HUES6 (cell line): ENCODE data around the gene NT5DC2.

Experiments
- H3K27ac ChIP-seq: 2 replicates; pipeline ENCODE4 v1.7.0; 2013; ENCODE audit warnings: low read depth, mild to moderate bottlenecking, low read length, inconsistent platforms
- H3K27me3 ChIP-seq: 2 replicates; pipeline ENCODE4 v1.6.1; 2013; ENCODE audit warnings: low read length; ENCODE audit not compliant: control insufficient read depth, insufficient read depth
- H3K36me3 ChIP-seq: 2 replicates; pipeline ENCODE4 v1.6.1; 2013; ENCODE audit warnings: low read length; ENCODE audit not compliant: control insufficient read depth, insufficient read depth
- H3K4me1 ChIP-seq: 2 replicates; pipeline ENCODE4 v1.6.1; 2013; ENCODE audit warnings: low read length; ENCODE audit not compliant: control insufficient read depth, insufficient read depth
- H3K4me3 ChIP-seq: 2 replicates; pipeline ENCODE4 v1.5.1; 2013; ENCODE audit warnings: low read depth, low read length
- H3K9ac ChIP-seq: one replicate; pipeline ENCODE4 v1.6.1; 2013; ENCODE audit warnings: mild to moderate bottlenecking, low read length
- H3K9me3 ChIP-seq: 2 replicates; pipeline ENCODE4 v1.6.1; 2013; ENCODE audit warnings: low read depth, low read length; ENCODE audit not compliant: control insufficient read depth, insufficient read depth

NT5DC2 gene

DNA sequence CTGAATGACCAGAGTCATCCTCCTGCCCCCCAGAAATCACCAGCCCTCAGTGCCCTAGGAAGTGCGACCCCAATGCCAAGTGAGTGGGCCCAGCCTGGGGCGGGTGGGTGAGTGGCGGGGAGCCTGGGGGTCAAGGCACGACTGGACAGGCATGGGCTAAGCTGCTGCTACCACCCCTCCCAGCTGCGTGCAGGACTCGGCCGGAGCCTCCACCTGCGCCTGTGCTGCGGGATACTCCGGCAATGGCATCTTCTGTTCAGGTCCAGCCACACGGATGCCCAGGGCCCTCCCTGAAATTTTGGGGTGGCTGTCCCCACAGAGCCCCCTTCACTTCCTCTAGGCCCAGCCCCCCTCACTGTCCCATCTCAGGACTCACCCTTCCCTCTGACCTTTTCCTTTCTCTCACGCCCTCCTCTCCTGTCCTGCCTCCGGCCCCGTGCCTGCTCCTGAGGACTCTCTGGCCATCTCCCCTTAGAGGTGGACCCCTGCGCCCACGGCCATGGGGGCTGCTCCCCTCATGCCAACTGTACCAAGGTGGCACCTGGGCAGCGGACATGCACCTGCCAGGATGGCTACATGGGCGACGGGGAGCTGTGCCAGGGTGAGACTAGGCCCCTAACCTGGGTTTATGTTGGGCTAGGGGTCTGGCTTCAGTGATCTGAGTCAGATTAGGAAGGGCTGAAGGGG lies 17.0 kb downstream of the NT5DC2 start:
- Histone ChIP-seq H3K4me1 (peaks cover 14% of the 10 kb centered on the region), H3K9ac (no peak overlapping the region), H3K27ac (no peak overlapping the region), H3K9me3 (no peaks in the 10 kb centered on the region), H3K27me3 (peaks cover 9% of the 10 kb centered on the region; the same call in 1 of the 2 replicates), H3K36me3 (no peaks in the 10 kb centered on the region), H3K4me3 (no peak overlapping the region)

DNA sequence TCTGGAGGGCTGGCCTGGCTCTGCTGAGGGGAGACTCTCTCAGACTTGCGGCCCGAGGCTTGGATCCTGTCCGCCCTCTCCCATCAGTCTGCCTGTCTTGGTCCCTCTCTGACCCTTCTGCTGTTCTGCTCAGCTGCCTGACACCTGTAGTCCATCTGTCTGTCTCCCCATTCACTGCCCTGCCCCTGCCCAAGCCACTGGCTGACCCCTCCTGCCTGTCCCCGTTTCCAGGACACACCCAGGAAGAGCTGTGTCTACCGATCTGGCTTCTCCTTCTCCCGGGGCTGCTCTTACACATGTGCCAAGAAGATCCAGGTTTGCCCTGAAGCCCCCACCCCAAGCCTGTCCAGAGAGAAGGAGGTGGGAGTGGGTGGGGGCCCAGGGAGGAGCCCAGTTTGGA lies 18.5 kb downstream of the NT5DC2 start:
- H3K4me3 ChIP-seq, result no peak overlapping the region
- no peaks in the 10 kb centered on the region for H3K36me3 ChIP-seq
- H3K9ac ChIP-seq, result no peak overlapping the region
- peaks cover 14% of the 10 kb centered on the region for H3K4me1 ChIP-seq
- no peak overlapping the region for H3K27ac ChIP-seq
- peaks cover 9% of the 10 kb centered on the region; the same call in 1 of the 2 replicates for H3K27me3 ChIP-seq
- no peaks in the 10 kb centered on the region for H3K9me3 ChIP-seq

- no peak overlapping the region for H3K27ac ChIP-seq
- H3K27me3 ChIP-seq, result peaks cover 9% of the 10 kb centered on the region; the same call in 1 of the 2 replicates
- peaks cover 14% of the 10 kb centered on the region for H3K4me1 ChIP-seq
- H3K4me3 ChIP-seq, result no peak overlapping the region
- no peak overlapping the region for H3K9ac ChIP-seq
- H3K36me3 ChIP-seq, result no peaks in the 10 kb centered on the region
- no peaks in the 10 kb centered on the region for H3K9me3 ChIP-seq
These were observed 19.1 kb downstream of the NT5DC2 start for GRCh38 chr3:52514576-52514975.

DNA sequence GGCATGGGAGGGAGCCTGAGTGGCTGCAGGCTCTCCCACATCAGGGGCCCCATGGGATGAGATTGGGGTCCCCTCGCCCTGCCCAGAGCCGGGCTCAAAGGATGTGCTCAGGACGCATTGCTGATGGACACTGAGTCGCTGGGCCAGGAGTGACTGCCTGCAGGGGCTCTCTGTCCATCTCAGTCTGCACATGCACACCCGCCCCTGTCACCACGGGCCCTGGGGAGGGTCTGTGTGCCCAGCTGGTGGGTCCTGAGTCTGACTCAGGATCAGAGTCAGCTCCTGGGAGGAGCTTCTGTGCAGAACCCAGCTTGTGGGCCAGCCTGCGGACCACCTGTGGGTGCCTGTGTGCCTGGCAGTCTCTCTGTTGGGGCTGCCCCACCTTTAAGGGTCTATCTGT lies 20.4 kb downstream of the NT5DC2 start:
- Histone ChIP-seq H3K27me3 (peaks cover 6% of the 10 kb centered on the region; the same call in 1 of the 2 replicates), H3K4me3 (no peak overlapping the region), H3K27ac (no peak overlapping the region), H3K36me3 (no peaks in the 10 kb centered on the region), H3K9ac (no peak overlapping the region), H3K9me3 (no peaks in the 10 kb centered on the region), H3K4me1 (peaks cover 8% of the 10 kb centered on the region)

GRCh38 chr3:52512727-52513126 lies 20.9 kb downstream of the NT5DC2 start:
- no peak overlapping the region for H3K9ac ChIP-seq
- H3K4me1 ChIP-seq, result peaks cover 7% of the 10 kb centered on the region
- no peaks in the 10 kb centered on the region for H3K36me3 ChIP-seq

GRCh38 chr3:52512105-52512504 lies 21.6 kb downstream of the NT5DC2 start:
- Histone ChIP-seq H3K9me3 (no peaks in the 10 kb centered on the region), H3K4me1 (peaks cover 7% of the 10 kb centered on the region), H3K4me3 (no peak overlapping the region), H3K27me3 (no peaks in the 10 kb centered on the region; the same call in 1 of the 2 replicates), H3K9ac (no peak overlapping the region), H3K27ac (no peak overlapping the region), H3K36me3 (no peaks in the 10 kb centered on the region)

More at GRCh38 chr3:52512727-52513126, 20.9 kb downstream of the NT5DC2 start:
- Histone ChIP-seq H3K9me3 (no peaks in the 10 kb centered on the region), H3K4me3 (no peak overlapping the region), H3K27ac (no peak overlapping the region), H3K27me3 (peaks cover under 1% of the 10 kb centered on the region; the same call in 1 of the 2 replicates)

DNA sequence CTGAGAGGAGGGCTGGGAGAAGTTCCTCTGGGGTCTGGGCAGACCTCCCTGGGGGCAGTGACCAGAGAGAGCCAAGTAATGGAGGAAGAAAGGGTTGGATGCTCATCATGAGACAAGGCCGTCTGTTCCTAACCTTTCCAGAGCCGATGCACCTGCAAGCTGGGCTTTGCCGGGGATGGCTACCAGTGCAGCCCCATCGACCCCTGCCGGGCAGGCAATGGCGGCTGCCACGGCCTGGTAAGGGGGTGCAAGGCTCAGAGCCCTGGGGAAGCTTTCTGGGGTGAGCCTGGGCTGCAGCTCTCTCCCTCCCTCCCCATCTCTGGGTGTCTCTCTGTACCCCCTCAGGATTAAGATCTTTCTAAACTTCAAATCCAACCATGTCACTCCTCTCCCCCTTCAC lies 22.1 kb downstream of the NT5DC2 start:
- no peaks in the 10 kb centered on the region for H3K36me3 ChIP-seq
- H3K27me3 ChIP-seq, result no peaks in the 10 kb centered on the region; the same call in 1 of the 2 replicates
- no peak overlapping the region for H3K9ac ChIP-seq
- H3K9me3 ChIP-seq, result no peaks in the 10 kb centered on the region
- H3K27ac ChIP-seq, result no peak overlapping the region
- no peak overlapping the region for H3K4me3 ChIP-seq
- H3K4me1 ChIP-seq, result peaks cover 7% of the 10 kb centered on the region

DNA sequence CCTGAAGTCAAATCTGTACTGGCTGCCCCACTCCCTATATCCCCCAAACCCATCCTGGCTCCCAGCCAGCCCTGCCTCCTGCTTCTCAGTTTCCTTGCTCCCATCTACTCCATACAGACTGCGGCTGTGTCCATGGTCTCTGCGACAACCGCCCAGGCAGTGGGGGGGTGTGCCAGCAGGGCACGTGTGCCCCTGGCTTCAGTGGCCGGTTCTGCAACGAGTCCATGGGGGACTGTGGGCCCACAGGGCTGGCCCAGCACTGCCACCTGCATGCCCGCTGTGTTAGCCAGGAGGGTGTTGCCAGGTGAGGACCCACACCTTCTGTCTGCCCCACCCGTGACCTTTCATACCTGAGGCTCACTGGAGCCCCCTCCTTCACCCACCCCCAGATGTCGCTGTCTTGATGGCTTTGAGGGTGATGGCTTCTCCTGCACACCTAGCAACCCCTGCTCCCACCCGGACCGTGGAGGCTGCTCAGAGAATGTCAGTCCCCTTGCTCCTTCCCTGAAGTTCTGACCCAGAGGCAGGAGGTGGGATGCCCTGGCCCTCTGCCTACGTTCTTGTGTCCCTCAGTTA lies 23.8 kb downstream of the NT5DC2 start:
- Histone ChIP-seq H3K36me3 (no peaks in the 10 kb centered on the region), H3K9ac (no peak overlapping the region), H3K27ac (no peak overlapping the region), H3K9me3 (no peaks in the 10 kb centered on the region), H3K27me3 (no peaks in the 10 kb centered on the region; the same call in 1 of the 2 replicates), H3K4me3 (no peak overlapping the region), H3K4me1 (peaks cover 7% of the 10 kb centered on the region)

DNA sequence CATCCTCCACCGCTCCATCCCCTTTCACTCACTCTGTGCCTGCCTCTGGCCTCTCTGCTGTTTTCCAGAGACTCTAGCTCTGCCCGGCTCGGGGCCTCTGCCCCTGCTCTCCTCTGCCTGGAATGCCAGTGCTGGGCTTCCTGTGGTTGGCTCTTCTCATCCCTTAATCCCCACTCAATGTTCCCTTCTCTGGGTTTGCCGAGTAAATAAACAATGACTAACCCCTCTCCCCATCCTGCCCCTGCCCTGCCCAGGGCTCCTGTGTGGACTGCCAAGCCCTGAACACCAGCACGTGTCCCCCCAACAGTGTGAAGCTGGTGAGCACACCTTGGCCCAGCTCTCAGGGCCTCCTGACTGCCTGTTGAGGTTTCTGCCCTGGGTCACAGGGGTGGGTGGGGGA lies 26.3 kb downstream of the NT5DC2 start:
- Histone ChIP-seq H3K36me3 (no peaks in the 10 kb centered on the region), H3K9ac (no peak overlapping the region), H3K27ac (no peak overlapping the region), H3K4me1 (peaks cover 1% of the 10 kb centered on the region; the same call in 1 of the 2 replicates), H3K9me3 (no peaks in the 10 kb centered on the region), H3K4me3 (no peak overlapping the region), H3K27me3 (no peaks in the 10 kb centered on the region; the same call in 1 of the 2 replicates)

DNA sequence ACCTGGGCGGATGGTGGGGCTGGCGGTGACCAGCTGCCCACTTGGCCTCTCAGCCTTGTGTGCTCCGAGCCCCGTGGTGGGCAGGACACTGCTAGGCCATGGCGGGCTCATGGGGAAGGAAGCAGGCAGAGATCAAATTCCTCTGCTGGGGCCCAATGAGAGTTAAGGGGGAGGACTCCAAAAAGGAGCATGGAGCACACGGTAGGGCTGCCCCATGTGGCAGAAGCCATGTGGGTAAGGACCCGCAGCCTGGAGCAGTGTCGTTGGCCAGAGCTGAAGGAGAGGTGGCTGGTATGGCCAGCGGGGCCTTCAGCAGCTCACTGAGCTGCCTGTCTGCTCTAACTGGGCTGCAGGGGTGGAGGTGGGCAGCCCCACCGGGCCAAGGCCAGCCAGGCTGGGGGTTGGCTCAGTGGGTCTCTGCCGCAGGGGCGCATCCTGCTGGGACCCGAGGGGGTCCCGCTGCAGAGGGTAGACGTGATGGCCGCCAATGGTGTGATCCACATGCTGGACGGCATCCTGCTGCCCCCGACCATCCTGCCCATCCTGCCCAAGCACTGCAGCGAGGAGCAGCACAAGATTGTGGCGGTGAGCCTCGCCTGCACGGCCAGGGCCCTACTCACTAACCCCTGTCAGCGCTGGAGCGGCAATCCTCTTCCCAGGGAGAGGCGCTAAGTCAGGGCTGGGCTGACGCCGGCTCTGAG lies 27.2 kb downstream of the NT5DC2 start:
- no peaks in the 10 kb centered on the region; the same call in 1 of the 2 replicates for H3K4me1 ChIP-seq
- no peak overlapping the region for H3K9ac ChIP-seq
- no peaks in the 10 kb centered on the region for H3K9me3 ChIP-seq
- no peak overlapping the region for H3K4me3 ChIP-seq
- H3K27me3 ChIP-seq, result no peaks in the 10 kb centered on the region; the same call in 1 of the 2 replicates
- no peak overlapping the region for H3K27ac ChIP-seq
- no peaks in the 10 kb centered on the region for H3K36me3 ChIP-seq

GRCh38 chr3:52504977-52505376 lies 28.7 kb downstream of the NT5DC2 start:
- Histone ChIP-seq H3K27me3 (no peaks in the 10 kb centered on the region; the same call in 1 of the 2 replicates), H3K36me3 (no peaks in the 10 kb centered on the region), H3K9ac (no peak overlapping the region), H3K4me3 (no peak overlapping the region), H3K27ac (no peak overlapping the region), H3K9me3 (no peaks in the 10 kb centered on the region), H3K4me1 (no peaks in the 10 kb centered on the region; the same call in 1 of the 2 replicates)
